GM19023 (cell line): ENCODE results near the gene NOX3.

Source experiments
- ATAC-seq: cut with Tn5 transposase; IDR thresholded peaks from one replicate; pipeline ENCODE4 v1.9.1; 2021; ENCODE audit warnings: mild to moderate bottlenecking, moderate library complexity; ENCODE audit not compliant: unreplicated experiment

The NOX3 gene

DNA sequence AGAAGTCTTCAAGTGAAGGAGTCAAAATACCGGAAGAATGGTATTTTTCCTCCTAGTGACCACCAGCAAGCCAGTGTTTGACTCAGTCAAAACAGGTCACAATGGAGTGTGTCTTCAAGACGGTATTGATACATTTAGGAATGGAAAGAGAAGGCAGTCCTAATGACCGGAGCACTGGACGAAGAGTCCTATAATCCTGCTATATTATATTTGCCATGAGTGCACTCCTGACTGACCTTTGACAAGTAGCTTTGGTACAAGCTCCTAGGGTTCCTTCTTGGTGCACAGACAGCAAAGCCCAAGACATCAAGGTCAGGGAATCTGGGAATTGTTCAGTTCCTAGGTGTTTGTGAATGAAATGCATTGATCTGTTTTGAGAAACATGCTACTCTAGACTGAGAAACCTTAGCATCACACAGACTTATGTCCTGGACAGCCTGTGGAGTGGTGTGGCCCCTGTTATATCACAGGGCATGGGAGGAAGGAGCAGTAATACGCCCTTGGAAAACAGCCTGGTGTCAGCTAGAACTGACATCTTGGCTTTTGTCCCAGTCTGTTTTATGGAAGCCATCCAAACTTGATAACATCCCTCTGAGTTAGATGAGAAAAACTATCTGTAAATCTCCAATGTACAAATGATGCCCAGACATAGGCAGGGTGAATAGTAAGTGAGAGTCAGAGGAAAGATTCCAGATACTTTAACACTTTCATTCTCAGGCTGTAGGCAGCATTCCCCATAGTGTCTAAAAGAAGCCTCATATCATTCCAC lies 18.5 kb downstream of the NOX3 start:
- no peak for ATAC-seq

DNA sequence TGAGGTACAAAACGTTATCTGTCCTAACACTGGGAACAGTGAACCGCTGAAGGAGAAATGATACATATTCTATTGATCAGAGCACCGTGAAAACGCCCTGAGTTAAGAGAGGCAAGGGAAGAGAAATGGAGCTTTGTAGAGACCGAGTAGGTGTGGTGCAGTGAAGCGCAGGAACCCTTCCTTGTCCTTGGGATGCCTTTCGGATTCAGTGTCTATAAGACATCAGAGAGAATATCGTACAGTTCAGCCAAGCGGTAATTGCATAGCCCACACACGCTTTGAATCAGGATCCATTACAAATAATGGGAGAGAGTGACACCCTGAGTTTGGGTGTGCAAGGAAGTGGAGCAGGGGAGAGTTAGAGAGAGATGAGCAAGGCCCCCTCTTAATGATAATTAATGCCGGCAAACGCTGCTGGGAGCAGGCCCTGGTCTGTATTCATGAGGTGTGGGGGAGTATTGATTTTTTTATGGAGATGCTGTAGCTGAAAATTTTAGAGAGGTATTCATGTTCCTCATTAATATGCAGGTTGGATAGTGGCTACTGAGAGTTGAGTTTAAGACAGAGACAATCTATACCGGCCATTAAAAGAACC lies 20.7 kb downstream of the NOX3 start:
- ATAC-seq = no peak

DNA sequence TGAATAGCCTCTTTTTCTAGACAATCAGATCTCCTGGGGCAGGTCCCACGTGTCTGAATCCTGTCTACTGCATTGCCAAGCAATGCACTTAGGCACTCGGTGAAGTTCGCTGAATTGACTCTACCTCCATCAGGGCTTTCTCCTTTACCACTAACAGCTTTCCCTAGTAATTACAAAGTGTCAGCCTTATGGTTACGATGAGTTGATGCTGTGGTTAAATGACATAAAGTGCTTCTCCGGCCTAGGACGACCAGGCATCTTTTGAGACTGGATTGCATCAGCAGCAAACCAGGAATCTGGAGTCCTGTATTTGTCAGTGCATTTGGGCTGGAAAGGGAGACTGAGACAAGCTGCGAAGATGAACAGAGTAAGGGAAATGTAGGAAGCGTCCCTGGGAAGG lies 21.5 kb downstream of the NOX3 start:
- ATAC-seq = no peak

DNA sequence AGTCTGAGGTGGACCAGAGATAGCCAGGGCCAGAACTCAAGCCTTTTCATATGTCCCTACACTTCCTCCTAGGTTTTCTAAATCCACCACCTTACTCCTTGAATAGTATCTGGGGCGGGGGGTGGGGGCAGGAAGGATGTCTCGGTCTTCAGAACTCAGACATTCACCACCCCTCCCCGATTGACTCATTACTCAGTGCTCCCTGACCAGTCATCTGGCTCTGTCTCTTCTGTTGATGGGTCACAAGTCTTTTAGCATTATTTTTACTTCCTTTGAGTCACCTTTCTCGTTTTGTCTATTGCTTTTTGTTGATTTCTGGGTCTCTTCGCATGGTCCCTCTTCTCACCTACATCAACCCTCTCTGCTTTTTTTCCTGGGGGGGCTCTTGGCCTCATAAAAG lies 23.3 kb downstream of the NOX3 start:
- ATAC-seq = no peak

DNA sequence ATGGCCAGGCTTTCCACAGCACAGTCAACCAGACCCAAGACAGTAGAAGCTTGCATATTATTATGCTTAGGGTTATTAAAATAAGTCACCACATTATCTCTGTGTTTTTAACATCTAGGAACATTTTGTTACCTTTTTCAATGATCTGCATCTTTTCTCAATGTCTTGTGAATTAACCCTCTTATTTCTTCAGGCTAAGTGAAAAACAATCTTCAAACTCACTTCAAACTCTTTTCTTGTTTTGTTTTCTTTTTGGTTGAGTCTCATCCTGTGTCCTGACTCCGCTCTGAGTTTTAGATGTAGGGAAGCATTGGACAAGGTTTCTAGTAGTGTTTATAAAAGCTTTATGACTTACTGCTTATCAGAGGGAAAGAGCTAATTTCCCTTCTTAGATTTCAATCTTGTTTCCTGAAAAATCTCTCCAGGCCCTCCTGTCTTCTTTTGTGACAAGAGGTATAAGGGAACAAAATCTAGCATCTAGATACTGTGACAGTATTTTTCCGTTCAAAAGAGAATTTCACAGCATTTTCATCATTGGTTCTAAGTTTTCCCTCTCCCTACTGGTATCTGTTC lies 26.2 kb downstream of the NOX3 start:
- ATAC-seq = no peak

DNA sequence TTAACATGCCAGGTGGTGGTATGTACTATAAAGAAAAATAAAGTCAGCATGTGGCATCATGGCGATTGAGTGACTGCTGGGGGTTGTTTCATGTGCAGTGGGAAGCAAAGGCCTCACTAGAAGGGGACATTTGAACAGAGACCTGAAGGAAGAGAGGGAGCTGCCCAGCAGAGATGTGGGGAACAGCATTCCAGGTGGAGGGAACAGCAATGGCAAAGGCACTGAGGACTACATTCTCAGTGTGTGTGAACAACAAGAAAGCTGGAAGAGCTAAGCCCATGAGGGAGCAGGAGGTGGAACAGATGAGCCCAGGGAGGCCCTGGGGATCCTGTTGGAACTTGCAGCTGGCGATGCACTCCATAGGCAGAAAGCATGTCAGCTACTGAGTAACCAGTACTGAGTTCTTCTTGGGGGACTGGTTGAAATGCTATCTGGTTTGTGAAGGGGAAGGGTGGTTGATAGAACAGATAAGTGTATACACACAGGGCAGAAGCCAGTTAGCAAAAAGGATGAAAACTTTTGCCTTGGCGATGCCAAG lies 29.2 kb downstream of the NOX3 start:
- no peak for ATAC-seq

DNA sequence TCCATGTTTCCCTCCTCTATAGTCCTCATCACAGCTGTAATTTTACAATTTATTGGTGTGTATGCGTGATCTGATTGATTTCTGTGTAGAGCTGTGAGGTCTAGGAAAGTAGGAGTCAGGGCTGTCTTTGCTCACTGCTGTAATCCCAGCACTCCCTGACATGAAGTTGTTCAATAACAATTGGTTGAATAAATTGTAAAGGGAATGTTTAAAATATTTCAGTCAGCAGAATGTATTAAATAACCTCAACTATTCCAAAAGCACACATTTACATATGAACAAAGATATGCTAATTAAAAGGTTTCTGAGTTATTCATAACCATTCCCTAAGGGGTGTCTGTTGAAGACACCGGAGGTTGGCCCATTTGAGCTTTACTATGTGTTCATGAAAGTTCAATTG lies 31.5 kb downstream of the NOX3 start:
- no peak for ATAC-seq

DNA sequence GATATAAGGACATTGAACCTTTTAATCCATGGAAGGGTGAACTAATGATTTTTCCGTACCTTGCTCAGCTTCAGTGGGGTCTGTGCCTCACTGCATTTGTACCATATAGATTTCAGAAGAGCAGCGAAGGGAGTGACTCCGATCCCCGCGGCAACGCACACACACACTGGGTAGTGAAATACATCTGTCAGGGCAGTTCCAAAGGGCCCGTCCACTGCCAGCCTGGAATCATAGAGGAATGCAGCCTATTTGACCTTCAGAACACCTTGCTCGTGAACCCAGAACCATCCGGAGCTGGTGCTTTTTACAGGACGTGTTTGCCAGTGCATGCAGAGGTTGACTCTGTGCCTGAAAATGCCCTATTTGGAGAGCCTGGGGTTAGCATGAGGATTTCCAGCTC lies 33.0 kb downstream of the NOX3 start:
- no peak for ATAC-seq

DNA sequence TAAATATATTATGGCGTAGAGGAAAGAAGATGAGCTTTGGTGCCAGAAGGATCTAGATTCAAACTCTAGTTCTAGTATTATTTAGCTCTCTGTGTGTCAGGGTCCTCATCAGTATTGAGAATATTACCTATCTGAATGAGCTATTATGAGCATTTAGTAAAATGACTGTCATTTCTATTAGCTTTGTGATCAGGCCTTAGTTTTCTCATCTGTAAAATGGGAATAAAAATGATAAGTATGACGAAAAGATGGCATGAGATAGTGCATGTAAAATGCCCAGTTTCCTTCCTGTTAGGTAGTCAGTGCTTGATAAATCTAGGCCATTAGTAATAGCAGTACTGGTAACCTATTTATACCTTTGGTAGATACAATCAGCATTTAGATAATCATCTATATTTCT lies 35.1 kb downstream of the NOX3 start:
- ATAC-seq = no peak

DNA sequence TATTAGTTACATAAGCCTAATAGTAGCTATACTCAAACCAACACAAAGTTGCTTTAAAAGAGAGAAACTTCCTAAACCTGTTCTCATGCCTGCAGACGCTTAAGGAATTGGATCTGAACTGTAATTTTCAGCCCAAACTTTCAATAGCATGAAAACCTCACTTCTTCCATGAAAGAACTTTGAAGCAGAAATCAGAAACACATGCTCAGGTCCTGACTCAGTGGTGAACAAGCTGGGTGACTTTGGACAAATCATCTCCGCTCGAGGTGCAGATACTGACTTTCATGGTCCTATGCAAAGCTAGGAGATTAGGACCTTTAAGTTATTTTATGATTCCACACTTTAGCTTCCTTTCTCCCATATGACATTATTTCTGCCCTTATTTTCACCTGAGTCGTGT lies 36.5 kb downstream of the NOX3 start:
- ATAC-seq = no peak

DNA sequence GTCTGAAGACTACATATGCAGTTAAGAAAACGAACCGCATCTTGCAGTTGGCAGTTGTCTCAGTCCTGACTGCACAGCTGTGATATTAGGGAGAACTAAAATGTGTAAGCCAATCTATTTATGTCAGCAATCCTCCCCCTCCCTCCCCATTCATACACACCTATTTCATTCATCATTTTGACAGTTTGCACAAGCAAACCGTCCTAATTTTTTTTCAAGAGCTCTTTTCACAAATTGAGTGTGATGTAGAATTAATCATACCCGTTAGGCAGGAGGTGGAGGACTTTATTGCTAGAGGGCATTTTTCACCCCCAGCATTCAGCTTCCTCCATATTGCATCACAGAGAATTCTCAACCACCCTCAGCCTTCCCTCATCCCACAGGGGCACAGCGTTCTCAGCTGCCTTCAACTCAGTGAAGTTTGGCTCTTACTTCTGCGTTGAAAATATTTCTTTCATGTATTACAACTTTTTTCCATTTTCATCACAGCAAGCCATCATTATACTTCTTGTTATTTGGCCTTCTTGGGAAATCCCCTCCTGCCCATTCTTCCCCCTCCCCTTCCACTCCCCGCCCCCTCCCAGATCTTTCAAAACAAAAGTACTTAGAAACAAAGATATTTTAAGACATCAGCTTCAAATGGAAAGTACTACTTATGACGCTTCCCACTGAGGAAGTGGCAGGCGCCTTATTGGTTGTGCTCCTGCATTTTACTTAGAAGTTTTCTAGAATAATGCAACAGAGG lies 37.5 kb downstream of the NOX3 start:
- peak; percentile 61 for ATAC-seq

DNA sequence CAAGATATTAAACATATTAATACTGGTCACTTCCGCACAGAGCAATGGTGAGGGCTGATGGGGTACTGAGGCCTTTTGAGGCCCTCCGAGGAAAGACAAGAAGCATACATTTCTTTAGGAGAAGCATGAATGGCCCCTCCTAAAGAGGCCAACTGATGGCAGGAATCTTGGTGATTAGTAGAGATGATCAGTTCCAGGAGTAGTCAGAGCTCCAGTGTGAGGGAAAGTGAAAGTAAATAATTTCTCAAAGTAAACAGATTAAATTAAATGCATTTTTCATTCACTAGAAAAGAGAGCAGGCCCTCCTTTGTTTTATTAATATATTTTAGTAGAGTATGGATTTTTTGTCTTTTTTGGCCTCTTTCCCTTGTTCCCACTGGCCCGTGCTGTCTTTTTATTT lies 38.2 kb downstream of the NOX3 start:
- no peak for ATAC-seq

DNA sequence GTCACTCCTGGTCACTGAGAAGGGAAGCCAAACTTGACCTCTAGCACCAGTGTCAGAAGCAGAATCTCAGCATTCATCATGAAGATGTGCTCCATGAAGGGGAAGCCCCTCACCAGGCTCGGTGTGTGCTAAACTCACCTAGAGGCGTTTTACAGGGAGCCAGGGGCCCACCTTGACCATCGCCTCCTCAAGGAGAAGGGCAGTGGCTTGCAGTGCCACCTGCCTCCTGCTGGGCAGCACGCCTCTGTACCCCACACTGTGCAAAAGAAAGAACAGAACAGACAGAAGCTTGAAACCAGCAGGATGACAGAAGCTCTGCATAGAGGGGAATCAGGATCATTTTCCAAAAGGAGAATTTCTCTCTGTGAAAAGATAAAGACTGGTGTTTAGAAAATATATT lies 39.7 kb downstream of the NOX3 start:
- no peak for ATAC-seq

DNA sequence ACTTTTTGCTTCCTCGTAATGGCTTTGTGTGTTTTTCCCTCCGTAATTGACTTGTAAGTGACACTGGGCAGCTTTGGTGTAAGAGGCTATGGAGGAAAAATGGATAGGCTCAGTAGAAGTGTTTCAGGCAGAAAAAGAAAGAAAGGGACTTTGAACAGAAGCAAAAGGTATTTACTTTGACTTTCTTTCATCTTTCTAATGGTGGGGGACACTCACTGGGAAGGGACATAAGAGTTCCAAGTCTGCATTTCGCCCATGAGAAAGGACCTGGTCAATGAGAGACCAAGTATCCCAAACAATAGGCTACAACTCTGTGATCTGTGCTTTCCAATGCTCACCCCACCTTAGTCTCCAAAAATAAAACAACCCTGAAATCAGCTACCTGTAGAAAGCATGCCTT lies 41.6 kb downstream of the NOX3 start:
- no peak for ATAC-seq

DNA sequence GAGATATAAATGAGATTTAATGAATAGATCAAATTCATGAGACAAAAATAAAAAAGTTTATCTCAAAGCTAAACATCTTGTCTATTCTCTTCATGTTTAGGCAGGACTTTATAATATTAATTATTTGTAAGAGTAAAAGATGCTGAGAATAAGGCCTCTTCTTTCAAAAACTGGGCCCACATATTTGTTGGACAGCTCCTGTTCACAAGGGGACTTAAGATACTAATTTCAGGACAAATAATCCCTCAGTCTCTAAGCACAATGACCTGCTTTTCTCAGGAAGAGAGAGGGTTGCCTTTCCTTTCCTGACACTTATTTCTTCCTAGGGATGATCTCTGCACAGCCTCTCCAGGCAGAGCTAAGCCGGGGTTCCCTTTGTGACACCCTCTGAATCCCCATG lies 43.3 kb downstream of the NOX3 start:
- no peak for ATAC-seq

DNA sequence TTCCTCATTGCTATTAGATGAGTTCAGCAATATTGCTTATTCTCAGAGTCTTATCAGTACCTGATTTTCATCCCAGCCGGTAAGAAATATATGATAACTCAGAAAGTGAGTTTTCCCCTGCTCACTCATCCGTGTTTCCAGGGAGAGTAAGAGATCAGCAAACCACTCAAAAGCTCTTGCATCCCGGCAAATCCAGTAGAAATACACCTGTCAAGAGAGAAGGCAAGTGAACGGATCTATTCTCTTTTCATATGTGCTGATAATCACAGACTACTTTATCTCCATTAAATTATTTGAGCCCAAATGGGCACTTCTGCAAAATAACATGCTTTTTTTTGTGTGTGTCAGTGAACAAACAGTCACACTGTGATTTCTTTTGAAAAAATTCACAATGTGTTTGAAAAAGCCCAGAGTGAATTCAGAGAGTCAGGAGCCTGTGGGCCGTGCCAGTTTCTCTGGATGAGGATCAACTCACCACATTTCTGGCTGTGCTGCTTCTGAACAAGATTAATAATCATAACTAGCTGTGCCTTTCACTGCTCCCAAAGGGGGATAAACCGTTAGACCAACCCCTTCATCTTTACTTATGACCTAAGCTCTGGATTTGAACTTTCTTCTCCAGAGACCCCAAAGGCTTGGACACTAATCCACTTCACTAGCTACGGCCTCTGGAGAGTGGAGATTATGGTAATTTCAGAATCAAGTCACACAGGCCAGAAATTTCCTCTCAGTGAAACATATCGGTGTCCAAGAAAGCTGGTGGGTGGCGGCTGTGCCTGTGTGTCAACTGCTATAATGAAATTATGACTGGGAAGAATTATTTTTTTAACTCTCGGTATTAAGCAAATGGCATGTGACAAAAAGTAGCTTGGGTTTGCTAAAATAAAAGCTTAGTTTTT lies 44.2 kb downstream of the NOX3 start:
- ATAC-seq = no peak

DNA sequence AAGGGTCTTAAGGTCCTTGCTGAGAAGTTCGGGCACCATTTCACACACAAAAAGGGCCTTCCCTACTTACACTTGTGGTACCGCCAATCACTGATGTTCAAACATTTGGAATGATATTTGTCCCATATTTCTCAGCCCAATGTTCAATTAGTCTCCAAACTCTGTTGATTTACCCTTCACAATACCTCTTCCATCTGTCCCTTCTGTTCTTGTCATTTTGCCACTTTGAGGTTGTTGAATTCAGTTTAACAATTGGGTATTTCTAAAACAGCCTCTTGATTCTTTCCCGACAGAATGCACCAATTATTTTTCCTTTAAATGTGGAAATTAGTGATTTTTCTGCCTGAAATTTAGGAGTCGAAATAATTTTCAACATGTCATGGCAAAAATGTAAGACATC lies 46.2 kb downstream of the NOX3 start:
- ATAC-seq = no peak

DNA sequence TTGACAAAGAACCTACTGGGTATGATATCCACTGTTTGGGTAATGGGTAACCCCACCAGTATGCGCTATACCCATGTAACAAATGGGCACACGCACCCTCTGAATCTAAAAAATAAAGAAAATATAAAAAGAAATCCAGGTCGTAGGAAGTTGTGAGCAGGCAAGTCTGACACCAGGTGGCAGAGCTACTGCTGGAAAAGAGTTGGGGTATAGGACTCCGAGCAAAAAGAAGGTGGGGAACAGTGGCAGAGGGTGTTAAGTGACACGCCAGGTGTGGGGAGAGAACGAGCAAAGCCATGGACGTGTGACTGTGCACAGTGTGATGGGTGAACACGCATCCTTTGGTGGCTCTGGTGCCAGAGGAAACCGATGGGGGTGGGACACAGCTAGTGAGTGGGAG lies 46.7 kb downstream of the NOX3 start:
- ATAC-seq = no peak

DNA sequence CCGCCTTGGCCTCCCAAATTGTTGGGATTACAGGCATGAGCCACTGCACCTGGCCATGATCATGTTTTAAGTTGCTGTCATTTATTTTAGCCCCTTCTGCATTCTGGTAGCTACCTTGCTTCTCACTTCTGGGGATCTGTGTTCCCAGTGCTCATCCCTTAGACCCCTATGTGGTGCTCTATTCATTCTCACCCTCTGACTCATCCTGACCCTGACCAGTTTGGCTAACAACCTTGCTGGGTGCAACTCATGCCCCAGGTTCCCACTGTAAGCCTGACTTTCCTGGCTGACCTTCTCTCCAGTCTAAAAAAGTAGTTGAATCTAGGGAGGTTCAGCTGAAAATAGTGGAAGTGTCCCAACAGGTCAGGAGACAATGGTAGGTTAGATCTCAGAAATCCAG lies 47.4 kb downstream of the NOX3 start:
- ATAC-seq = no peak

DNA sequence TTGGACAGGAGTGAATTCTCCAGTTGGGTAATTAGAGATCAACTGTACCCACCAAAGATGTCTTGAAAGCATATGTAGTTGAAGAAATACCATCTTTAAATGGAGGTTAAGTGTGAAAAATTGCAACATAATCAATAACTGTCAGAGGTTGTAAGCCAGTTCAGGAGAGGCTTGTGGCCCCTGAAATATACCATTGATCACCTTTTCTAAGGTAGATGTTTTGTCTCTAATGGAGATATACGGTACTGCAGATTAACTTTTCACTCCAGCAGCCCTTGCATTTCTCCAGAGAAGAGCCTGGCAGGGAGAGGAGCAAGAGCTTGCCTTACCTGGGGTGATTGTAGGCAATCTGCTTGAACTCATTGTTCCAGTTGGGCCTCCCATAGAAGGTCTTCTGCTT lies 48.8 kb downstream of the NOX3 start:
- no peak for ATAC-seq

DNA sequence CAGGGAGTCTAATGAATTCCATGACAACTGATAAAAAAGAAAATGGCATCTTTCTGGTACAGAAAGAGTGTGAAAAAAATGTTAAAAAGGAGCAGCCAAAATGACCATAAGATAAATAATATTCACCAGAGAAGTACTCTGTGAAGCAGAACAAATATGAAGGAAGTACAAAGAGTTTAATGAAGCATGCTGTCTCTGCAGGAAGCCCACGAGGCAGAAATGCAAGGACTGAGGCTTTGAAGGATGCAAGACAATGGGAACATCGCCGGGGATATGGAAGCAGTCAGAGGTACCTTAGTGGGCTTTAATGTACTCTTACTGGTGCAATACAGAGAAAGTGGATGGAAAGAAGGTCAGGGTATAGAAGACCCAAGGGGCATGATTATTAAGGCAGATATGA lies 50.7 kb downstream of the NOX3 start:
- no peak for ATAC-seq
